Suprapubic skin (tissue), 3 donors: Measurements from ENCODE around the gene NQO2.

Experiments used
- POLR2A ChIP-seq, 2 donors: fragments of 450-650 bp; IDR thresholded peaks; one replicate each; pipeline ENCODE4 v1.6.1; 2017; ENCODE audit warnings: antibody characterized with exemption in 2 of 2, mild to moderate bottlenecking in 2 of 2, moderate library complexity in 2 of 2
- TF ChIP-seq, protein P1 (sequence below), 2 donors: fragments of 200-600 bp in 1 of 2; fragments of 450-650 bp in 1 of 2; sonication (generic) in 1 of 2; IDR thresholded peaks; one replicate each; pipeline ENCODE4 v1.5.1; 2016 to 2019; ENCODE audit warnings: antibody characterized with exemption in 2 of 2, mild to moderate bottlenecking in 1 of 2, moderate library complexity in 1 of 2

DNA sequence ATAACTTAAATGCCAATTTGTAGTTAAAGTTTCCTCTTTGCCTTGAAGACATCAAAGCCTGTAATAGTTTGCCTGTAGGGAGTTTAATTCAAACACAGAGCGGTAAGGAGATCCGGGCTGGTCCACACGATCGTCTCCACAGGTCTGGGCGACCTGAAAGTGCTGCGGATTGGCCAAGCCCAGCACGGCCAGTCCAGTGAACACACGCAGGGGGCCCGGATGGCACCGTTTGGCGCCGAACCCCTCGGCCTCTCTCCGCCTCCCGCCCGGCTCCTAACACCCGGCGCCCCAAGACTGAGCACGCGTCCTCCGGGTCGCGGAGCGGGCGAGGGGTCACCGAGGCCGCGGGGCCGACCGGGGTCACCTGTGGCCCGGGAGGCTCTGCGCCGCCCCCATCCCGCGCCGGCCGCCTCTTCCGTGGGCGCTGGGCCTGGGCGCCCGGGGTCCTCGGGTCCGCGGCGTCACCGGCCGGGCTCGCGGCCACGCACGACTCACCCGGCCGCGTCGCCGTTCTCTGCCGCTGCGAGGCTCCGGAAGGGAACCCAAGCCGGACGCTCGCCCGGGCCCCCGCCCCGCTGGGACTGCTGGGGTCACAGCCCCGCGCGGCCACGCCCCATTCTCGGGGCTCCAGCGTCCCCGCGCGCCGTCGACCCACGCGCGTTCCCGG lies 28.8 kb upstream of the NQO2 start:
- TF ChIP-seq, protein P1, sequence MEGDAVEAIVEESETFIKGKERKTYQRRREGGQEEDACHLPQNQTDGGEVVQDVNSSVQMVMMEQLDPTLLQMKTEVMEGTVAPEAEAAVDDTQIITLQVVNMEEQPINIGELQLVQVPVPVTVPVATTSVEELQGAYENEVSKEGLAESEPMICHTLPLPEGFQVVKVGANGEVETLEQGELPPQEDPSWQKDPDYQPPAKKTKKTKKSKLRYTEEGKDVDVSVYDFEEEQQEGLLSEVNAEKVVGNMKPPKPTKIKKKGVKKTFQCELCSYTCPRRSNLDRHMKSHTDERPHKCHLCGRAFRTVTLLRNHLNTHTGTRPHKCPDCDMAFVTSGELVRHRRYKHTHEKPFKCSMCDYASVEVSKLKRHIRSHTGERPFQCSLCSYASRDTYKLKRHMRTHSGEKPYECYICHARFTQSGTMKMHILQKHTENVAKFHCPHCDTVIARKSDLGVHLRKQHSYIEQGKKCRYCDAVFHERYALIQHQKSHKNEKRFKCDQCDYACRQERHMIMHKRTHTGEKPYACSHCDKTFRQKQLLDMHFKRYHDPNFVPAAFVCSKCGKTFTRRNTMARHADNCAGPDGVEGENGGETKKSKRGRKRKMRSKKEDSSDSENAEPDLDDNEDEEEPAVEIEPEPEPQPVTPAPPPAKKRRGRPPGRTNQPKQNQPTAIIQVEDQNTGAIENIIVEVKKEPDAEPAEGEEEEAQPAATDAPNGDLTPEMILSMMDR (IDR thresholded peaks at IDR 0.05): no peak
- TF ChIP-seq POLR2A (IDR thresholded peaks at IDR 0.05): peak in 1 of 2 donors; percentile 30
